Breast epithelium (tissue), 4 donors: Measurements from ENCODE around the gene MZT2A. TPM values are rescaled to one million over a fixed set of nuclear protein-coding genes. Genes with fewer than 3 reads are reported as not detected.
"Not testable (repeated sequence)": the region's sequence is repeated elsewhere in the genome, so short reads cannot be mapped to it uniquely, and the experiment has no call there.

ENCODE experiments used
- DNase-seq, 2 donors: peaks; one replicate each; pipeline ENCODE4 v3.0.0-alpha.2; 2019; ENCODE audit warnings: low spot score in 2 of 2
- H3K27ac ChIP-seq, 2 donors: fragments of 200-600 bp; sonication (generic) in 1 of 2; one replicate each; pipeline ENCODE4 v1.5.1; 2016 to 2019; ENCODE audit warnings: mild to moderate bottlenecking in 1 of 2
- H3K27me3 ChIP-seq, 2 donors: fragments of 200-600 bp; sonication (generic) in 1 of 2; one replicate each; pipeline versions ENCODE4 v1.5.1 to v1.6.0; 2017 to 2019; ENCODE audit warnings: control low read depth in 1 of 2, mild to moderate bottlenecking in 1 of 2
- H3K36me3 ChIP-seq: fragments of 200-600 bp; one replicate; pipeline ENCODE4 v1.5.1; 2019
- H3K4me1 ChIP-seq, 2 donors: fragments of 200-600 bp; sonication (generic); one replicate each; pipeline ENCODE4 v1.5.1; 2016 to 2019; ENCODE audit warnings: control low read depth in 1 of 2
- H3K4me3 ChIP-seq, 3 donors: fragments of 200-600 bp; sonication (generic); 1 replicate in 2 of 3; 2 replicates in 1 of 3; pipeline ENCODE4 v1.5.1; 2016 to 2019; ENCODE audit warnings: mild to moderate bottlenecking in 3 of 3, moderate library complexity in 2 of 3
- H3K9me3 ChIP-seq, 2 donors: fragments of 200-600 bp; sonication (generic) in 1 of 2; one replicate each; pipeline ENCODE4 v1.5.1; 2016 to 2019; ENCODE audit warnings: control low read depth in 1 of 2
- CTCF ChIP-seq, 3 donors: fragments of 450-650 bp; IDR thresholded peaks; one replicate each; pipeline ENCODE4 v1.5.1; 2016 to 2017; ENCODE audit warnings: antibody characterized with exemption in 3 of 3, mild to moderate bottlenecking in 3 of 3, moderate library complexity in 3 of 3
- POLR2A ChIP-seq: fragments of 450-650 bp; IDR thresholded peaks from one replicate; pipeline ENCODE4 v1.6.1; 2016; ENCODE audit warnings: antibody characterized with exemption, mild to moderate bottlenecking, moderate library complexity
- POLR2AphosphoS5 ChIP-seq, 3 donors: sonication (generic); formaldehyde crosslinking; IDR thresholded peaks; one replicate each; pipeline ENCODE4 v1.6.1; 2017; ENCODE audit warnings: antibody characterized with exemption in 3 of 3
- intact Hi-C: fragments of 100-400 bp; cut with DNase I; formaldehyde crosslinking; loops from one replicate; pipeline ENCODE4 v1.15.1; 2023; ENCODE audit warnings: low total_unique reads
- total RNA-seq, 3 donors: library from RNA; depleted of rRNA; stranded (reverse); fragments of >200 nt; gene quantifications; one replicate each; pipeline ENCODE4 v1.1.0, GENCODE V29; 2016

The MZT2A gene
- total RNA-seq, 3 donors from 2014 or later: 39.8 to 50.5 (median 50.2) TPM

- not testable (repeated sequence) for H3K9me3 ChIP-seq, H3K4me1 ChIP-seq, H3K4me3 ChIP-seq, DNase-seq, H3K27ac ChIP-seq, H3K36me3 ChIP-seq, H3K27me3 ChIP-seq
- intact Hi-C loops: loop anchor here (10.0 kb wide), 1 partner anchor 1299 kb away; the partner anchor contains the start of genes MZT2B and SMPD4
These were observed 8.0 kb downstream of the MZT2A start for GRCh38 chr2:131483981-131484820.

- not testable (repeated sequence) for H3K4me1 ChIP-seq, H3K36me3 ChIP-seq, H3K27ac ChIP-seq, H3K9me3 ChIP-seq, H3K4me3 ChIP-seq, H3K27me3 ChIP-seq, DNase-seq
- intact Hi-C loops: loop anchor here (10.0 kb wide), 1 partner anchor 1298 kb away; the partner anchor contains the start of genes MZT2B and SMPD4
These were observed 9.6 kb downstream of the MZT2A start for GRCh38 chr2:131482506-131483155.

- not testable (repeated sequence) for H3K27me3 ChIP-seq, H3K36me3 ChIP-seq, H3K27ac ChIP-seq, H3K4me3 ChIP-seq, DNase-seq, H3K9me3 ChIP-seq, H3K4me1 ChIP-seq
- intact Hi-C loops: loop anchor here (10.0 kb wide), 1 partner anchor 1296 kb away; the partner anchor contains the start of genes MZT2B and SMPD4
These were observed 11.8 kb downstream of the MZT2A start for GRCh38 chr2:131480351-131480750.

- H3K4me3 ChIP-seq, H3K27ac ChIP-seq, H3K36me3 ChIP-seq, DNase-seq, H3K9me3 ChIP-seq, intact Hi-C loops, H3K4me1 ChIP-seq, H3K27me3 ChIP-seq: not testable (repeated sequence)
These were observed 13.2 kb downstream of the MZT2A start for GRCh38 chr2:131478850-131479461.

GRCh38 chr2:131478074-131478849 lies 13.9 kb downstream of the MZT2A start:
- H3K27ac ChIP-seq, H3K36me3 ChIP-seq, intact Hi-C loops, H3K27me3 ChIP-seq, DNase-seq, H3K4me3 ChIP-seq, H3K4me1 ChIP-seq, H3K9me3 ChIP-seq: not testable (repeated sequence)

GRCh38 chr2:131477227-131477626 lies 15.0 kb downstream of the MZT2A start:
- H3K27ac ChIP-seq, H3K4me3 ChIP-seq: not testable (repeated sequence)

GRCh38 chr2:131476363-131476762 lies 15.8 kb downstream of the MZT2A start:
- H3K4me3 ChIP-seq, intact Hi-C loops, H3K4me1 ChIP-seq, DNase-seq, H3K9me3 ChIP-seq, H3K27ac ChIP-seq, H3K36me3 ChIP-seq, H3K27me3 ChIP-seq: not testable (repeated sequence)

More at GRCh38 chr2:131477227-131477626, 15.0 kb downstream of the MZT2A start:
- H3K36me3 ChIP-seq, H3K4me1 ChIP-seq, intact Hi-C loops, H3K9me3 ChIP-seq, H3K27me3 ChIP-seq, DNase-seq: not testable (repeated sequence)

- Histone ChIP-seq H3K36me3 (no peaks in the 10 kb centered on the region), H3K27me3 (no peaks in the 10 kb centered on the region), H3K4me3 (no peak within 1 kb of the TSS), H3K9me3 (no peaks in the 10 kb centered on the region), H3K27ac (no peak within 1 kb of the TSS), H3K4me1 (no peaks in the 10 kb centered on the region)
- TF ChIP-seq POLR2AphosphoS5 (IDR thresholded peaks at IDR 0.05) (no peak), POLR2A (no peak), CTCF (IDR thresholded peaks at IDR 0.05) (no peak)
- intact Hi-C loops: no loop called here
- no peak for DNase-seq
These were observed 16.4 kb downstream of the MZT2A start, which contains the start of gene TUBA3D for GRCh38 chr2:131475831-131476230. Gene TUBA3D, plus strand, starts transcription at chr2:131476119. Its CDS starts 81 bp downstream, at chr2:131476200.

- intact Hi-C loops, DNase-seq, H3K4me3 ChIP-seq, H3K36me3 ChIP-seq, H3K4me1 ChIP-seq, H3K27me3 ChIP-seq, H3K9me3 ChIP-seq, H3K27ac ChIP-seq: not testable (repeated sequence)
These were observed 18.9 kb downstream of the MZT2A start for GRCh38 chr2:131473266-131473665.

GRCh38 chr2:131471624-131472023 lies 20.6 kb downstream of the MZT2A start:
- DNase-seq, H3K4me3 ChIP-seq, H3K27me3 ChIP-seq, H3K9me3 ChIP-seq, H3K27ac ChIP-seq, H3K36me3 ChIP-seq, intact Hi-C loops, H3K4me1 ChIP-seq: not testable (repeated sequence)

GRCh38 chr2:131470944-131471343 lies 21.3 kb downstream of the MZT2A start:
- DNase-seq, H3K27me3 ChIP-seq, H3K9me3 ChIP-seq, H3K4me1 ChIP-seq, H3K36me3 ChIP-seq, H3K27ac ChIP-seq, intact Hi-C loops, H3K4me3 ChIP-seq: not testable (repeated sequence)
